ENCODE measurements around the gene HPGD.

DNA sequence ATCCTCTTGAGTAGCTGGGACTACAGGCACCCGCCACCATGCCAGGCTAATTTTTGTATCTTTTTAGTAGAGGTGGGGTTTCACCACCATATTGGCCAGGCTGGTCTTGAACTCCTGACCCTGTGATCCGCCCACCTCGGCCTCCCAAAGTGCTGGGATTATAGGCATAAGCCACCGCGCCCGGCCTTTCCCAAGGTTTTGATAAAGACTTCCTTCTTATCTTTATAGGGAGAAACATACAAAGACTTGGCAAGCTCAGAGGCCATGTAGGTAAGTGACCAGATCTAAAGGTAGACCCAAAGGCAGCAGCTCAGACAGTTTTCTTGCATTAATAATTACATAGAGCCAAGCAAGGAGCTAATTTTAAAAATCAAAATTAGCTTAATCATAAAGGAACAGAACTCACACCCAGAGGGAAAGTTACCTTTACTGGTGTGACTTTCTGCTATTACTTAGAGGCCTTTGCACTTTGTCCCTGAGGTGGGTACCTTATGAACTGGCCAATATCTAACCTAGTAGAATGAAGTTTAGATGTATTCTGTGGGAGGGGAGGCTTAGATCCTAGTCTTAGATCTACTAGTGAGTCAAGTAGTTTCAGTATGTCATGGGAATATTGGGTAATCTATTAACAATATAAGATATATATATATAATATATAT is 67.3 kb downstream of the HPGD start:
- no peak for TF ChIP-seq EZH2phosphoT487 (conservative IDR thresholded peaks at IDR 0.05; ENCODE audit: low read length)
- no peak for TF ChIP-seq CTCF (IDR thresholded peaks at IDR 0.05; ENCODE audit: insufficient read depth, low read length, poor library complexity, severe bottlenecking)

Measured in SU-DHL-6 (cell line).